ENCODE data around the gene COG5. TPM values are rescaled to one million over a fixed set of nuclear protein-coding genes. Genes with fewer than 3 reads are reported as not detected.
A peak's percentile ranks its signal among the peaks of the same experiment; 100 is the strongest.

The COG5 gene
- total RNA-seq, 1 donor, result 53.8 TPM

- H3K4me3 ChIP-seq (ENCODE audit: low read depth, low read length), result peak overlapping the region; percentile 87
- peak; percentile 88 for DNase-seq (ENCODE audit: low read depth)
- TF ChIP-seq CTCF (IDR thresholded peaks at IDR 0.05; ENCODE audit: insufficient read depth, low read length), result peak; percentile 24
Observed at GRCh38 chr7:107564553-107565298, 1.0 kb upstream of the COG5 start.

- peak; percentile 24 for DNase-seq (ENCODE audit: low read depth)
- peak overlapping the region; percentile 87 for H3K4me3 ChIP-seq (ENCODE audit: low read depth, low read length)
- TF ChIP-seq CTCF (IDR thresholded peaks at IDR 0.05; ENCODE audit: insufficient read depth, low read length), result no peak
Observed at GRCh38 chr7:107563081-107563774, 492 bp downstream of the COG5 start.

- H3K4me3 ChIP-seq (ENCODE audit: low read depth, low read length), result no peak overlapping the region
- no peak for TF ChIP-seq CTCF (IDR thresholded peaks at IDR 0.05; ENCODE audit: insufficient read depth, low read length)
- no peak for DNase-seq (ENCODE audit: low read depth)
Observed at GRCh38 chr7:107560898-107561516, 2.7 kb downstream of the COG5 start.

GRCh38 chr7:107559864-107560263 is 3.9 kb downstream of the COG5 start:
- no peak for TF ChIP-seq CTCF (IDR thresholded peaks at IDR 0.05; ENCODE audit: insufficient read depth, low read length)
- peak; percentile 80 for DNase-seq (ENCODE audit: low read depth)
- no peak overlapping the region for H3K4me3 ChIP-seq (ENCODE audit: low read depth, low read length)

GRCh38 chr7:107555893-107556292 is 7.8 kb downstream of the COG5 start:
- no peak for DNase-seq (ENCODE audit: low read depth)
- no peak overlapping the region for H3K4me3 ChIP-seq (ENCODE audit: low read depth, low read length)
- TF ChIP-seq CTCF (IDR thresholded peaks at IDR 0.05; ENCODE audit: insufficient read depth, low read length), result no peak

GRCh38 chr7:107551936-107552335 is 11.8 kb downstream of the COG5 start:
- no peak for TF ChIP-seq CTCF (IDR thresholded peaks at IDR 0.05; ENCODE audit: insufficient read depth, low read length)
- no peak overlapping the region for H3K4me3 ChIP-seq (ENCODE audit: low read depth, low read length)
- DNase-seq (ENCODE audit: low read depth), result no peak
